K562 (cell line): ENCODE results near the gene CD151. TPM values are rescaled to one million over a fixed set of nuclear protein-coding genes. Genes with fewer than 3 reads are reported as not detected.

Experiments used
- ATAC-seq: fragments of 200-7000 bp; cut with Tn5 transposase; 3 replicates; pipeline ENCODE4 v1.9.1; 2020; ENCODE audit warnings: moderate library complexity
- BruUV-seq: library from RNA; stranded (reverse); fragments of 400-500 nt; replicated peaks from 2 replicates; lab custom pipeline; 2021; lab: Mats Ljungman, UMichigan
- CTCF ChIA-PET: fragments of 300-600 bp; formaldehyde crosslinking; extraction: SDS; loops from one replicate; lab custom pipeline; 2021; ENCODE audit warnings: low intra/inter-chr PET ratio; lab: Yijun Ruan, JAX
- POLR2A ChIA-PET: fragments of 300-600, 350-650 bp; sonication (Branson Sonifier 250); formaldehyde crosslinking; extraction: SDS; loops from one replicate; lab custom pipeline; 2021; ENCODE audit warnings: antibody characterized with exemption, inconsistent platforms; lab: Yijun Ruan, JAX
- DNase-seq, 4 experiments: peaks; one replicate each; pipeline versions ENCODE4 v3.0.0 to v3.0.0-alpha.2; 2011 to 2018; ENCODE audit warnings: low spot score in 3 of 4, mixed read lengths in 3 of 4; ENCODE audit errors: extremely low read depth in 1 of 4
- FAIRE-seq: peaks from 2 replicates; lab custom pipeline; 2011; peaks lifted over from hg19 to GRCh38; lab: Jason Lieb, UNC
- H2AFZ ChIP-seq: 2 replicates; pipeline ENCODE4 v1.6.0; 2011; ENCODE audit warnings: low read depth, low read length, control low read depth, inconsistent platforms
- H3K27ac ChIP-seq: fragments of 200-600 bp; 3 replicates; pipeline ENCODE4 v1.8.0; 2011; ENCODE audit warnings: low read depth, mild to moderate bottlenecking, control low read depth, inconsistent platforms, low read length, moderate library complexity, mixed read lengths; ENCODE audit errors: extremely low read depth
- H3K27me3 ChIP-seq, 2 experiments: fragments of 300-600 bp in 1 of 2; 2 replicates in 1 of 2; 3 replicates in 1 of 2; pipeline versions ENCODE4 v1.6.0 to v1.8.0; 2011; ENCODE audit warnings: inconsistent platforms in 2 of 2, low read length in 2 of 2, mild to moderate bottlenecking in 1 of 2, mixed read lengths in 1 of 2, moderate library complexity in 1 of 2; ENCODE audit not compliant: control insufficient read depth in 2 of 2, insufficient read depth in 2 of 2
- H3K36me3 ChIP-seq: fragments of 300-600 bp; 3 replicates; pipeline ENCODE4 v1.8.0; 2011; ENCODE audit warnings: mild to moderate bottlenecking, low read length, inconsistent platforms; ENCODE audit not compliant: control insufficient read depth, insufficient read depth
- H3K4me1 ChIP-seq, 2 experiments: fragments of 200-600 bp in 1 of 2; replicated peaks in 1 of 2; 2 replicates in 1 of 2; 3 replicates in 1 of 2; pipeline versions ENCODE4 v1.5.1 to v1.8.0; 2011; ENCODE audit warnings: inconsistent platforms in 2 of 2, low read length in 2 of 2, mild to moderate bottlenecking in 1 of 2, mixed read lengths in 1 of 2, moderate library complexity in 1 of 2; ENCODE audit not compliant: control insufficient read depth in 2 of 2, insufficient read depth in 2 of 2
- H3K4me2 ChIP-seq: 2 replicates; pipeline ENCODE4 v1.6.1; 2011; ENCODE audit warnings: low read length, control low read depth, inconsistent platforms, mixed read lengths; ENCODE audit not compliant: insufficient read depth
- H3K4me3 ChIP-seq: fragments of 200-600 bp; sonication (generic), shearing (Covaris generic); 2 replicates; pipeline ENCODE4 v1.5.1; 2016; ENCODE audit warnings: control low read depth, inconsistent platforms
- H3K79me2 ChIP-seq: fragments of 200-600 bp; 3 replicates; pipeline ENCODE4 v1.8.0; 2011; ENCODE audit warnings: low read length, inconsistent platforms; ENCODE audit not compliant: control insufficient read depth, insufficient read depth
- H3K9ac ChIP-seq, 2 experiments: 2 replicates each; pipeline versions ENCODE4 v1.6.0 to v1.6.1; 2011; ENCODE audit warnings: low read depth in 2 of 2, low read length in 2 of 2, control low read depth in 1 of 2, inconsistent platforms in 1 of 2, mild to moderate bottlenecking in 1 of 2, mixed read lengths in 1 of 2; ENCODE audit not compliant: insufficient read depth in 1 of 2
- H3K9me1 ChIP-seq: one replicate; pipeline ENCODE4 v1.6.0; 2011; ENCODE audit warnings: inconsistent platforms, mild to moderate bottlenecking, low read length, moderate library complexity; ENCODE audit not compliant: control insufficient read depth, insufficient read depth
- H3K9me3 ChIP-seq: replicated peaks from 2 replicates; pipeline ENCODE4 v1.5.1; 2011; ENCODE audit warnings: low read depth, low read length, inconsistent platforms; ENCODE audit not compliant: control insufficient read depth, insufficient read depth
- H4K20me1 ChIP-seq: replicated peaks from 2 replicates; pipeline ENCODE4 v1.6.1; 2011; ENCODE audit warnings: low read length, inconsistent platforms, mixed read lengths; ENCODE audit not compliant: control insufficient read depth, insufficient read depth
- CBX2 ChIP-seq: fragments of 200-600 bp; sonication (generic); IDR thresholded peaks from one replicate; pipeline ENCODE4 v1.6.1; 2012; ENCODE audit warnings: mild to moderate bottlenecking, low read length, inconsistent platforms; ENCODE audit not compliant: insufficient read depth, poor library complexity, severe bottlenecking
- GATA2 ChIP-seq: sonication (generic); formaldehyde crosslinking; IDR thresholded peaks from 2 replicates; pipeline ENCODE4 v1.4.0; 2020; ENCODE audit warnings: mild to moderate bottlenecking, missing genetic modification reagents
- NCOA1 ChIP-seq: fragments of 450-650 bp; IDR thresholded peaks from 2 replicates; pipeline ENCODE4 v1.6.1; 2016; ENCODE audit warnings: low read depth
- NFE2L1 ChIP-seq: fragments of 450-650 bp; IDR thresholded peaks from 2 replicates; pipeline ENCODE4 v1.6.1; 2016; ENCODE audit warnings: missing genetic modification characterization, low read depth, mild to moderate bottlenecking, missing compliant biosample characterization, moderate library complexity, borderline replicate concordance
- POLR2G ChIP-seq: fragments of 200-400 bp; formaldehyde crosslinking; IDR thresholded peaks from 2 replicates; pipeline ENCODE4 v1.6.1; 2017; ENCODE audit warnings: low read depth, mild to moderate bottlenecking, antibody characterized with exemption, low read length, moderate library complexity
- RBFOX2 ChIP-seq: fragments of 200-400 bp; formaldehyde crosslinking; IDR thresholded peaks from 2 replicates; pipeline ENCODE4 v1.6.1; 2017; ENCODE audit warnings: low read depth, mild to moderate bottlenecking, low read length, moderate library complexity
- SUPT5H ChIP-seq: fragments of 450-650 bp; IDR thresholded peaks from 2 replicates; pipeline ENCODE4 v1.6.1; 2016
- ZFP30 ChIP-seq: fragments of 250-450 bp; sonication (Bioruptor Pico); IDR thresholded peaks from 2 replicates; pipeline ENCODE4 v1.8.0; 2022; ENCODE audit warnings: moderate library complexity, mild to moderate bottlenecking, inconsistent platforms, borderline replicate concordance
- ZKSCAN8 ChIP-seq: fragments of 200-800 bp; sonication (Bioruptor generic); IDR thresholded peaks from 2 replicates; pipeline ENCODE4 v1.6.1; 2016; ENCODE audit warnings: missing genetic modification characterization, missing compliant biosample characterization
- ZNF609 ChIP-seq: sonication (generic); formaldehyde crosslinking; IDR thresholded peaks from 2 replicates; pipeline ENCODE4 v1.8.1; 2023; ENCODE audit warnings: missing genetic modification reagents, mild to moderate bottlenecking, borderline replicate concordance
- WGBS: fragments of 100-300 bp; shearing (Covaris generic); methylation state at CpG from one replicate; pipeline ENCODE4 v1.1.6; 2016; ENCODE audit warnings: low coverage, mixed read lengths; ENCODE audit not compliant: insufficient coverage; ENCODE audit errors: missing lambda C conversion rate; 5-methylcytosine and 5-hydroxymethylcytosine counted together
- in situ Hi-C: fragments of 300-500 bp; cut with MboI; formaldehyde crosslinking; loops from 4 replicates; pipeline ENCODE4 v1.15.0; 2018; ENCODE audit warnings: inconsistent platforms, mixed read lengths
- intact Hi-C: fragments of 100-400 bp; cut with micrococcal nuclease; formaldehyde crosslinking; loops from 2 replicates; pipeline ENCODE4 v1.14.2; 2022
- polyA plus RNA-seq, 8 experiments: library from polyadenylated mRNA; depleted of rRNA in 4 of 8; stranded (reverse) in 5 of 8; unstranded in 3 of 8; fragments of >200 nt; fragmentation: Nextera tagmentation in 2 of 8; fragmentation: Illumina TruSeq in 1 of 8; extraction: Ambion mirVana in 2 of 8; extraction: Trizol in 1 of 8; gene quantifications; 2 replicates each; pipeline versions ENCODE4 v1.2.1 to v1.2.3, GENCODE V29; 2011 to 2014; ENCODE audit warnings: inconsistent platforms in 1 of 8, missing spikeins in 1 of 8
- total RNA-seq, 7 experiments: library from RNA; depleted of rRNA in 6 of 7; stranded (reverse); fragments of >200 nt in 6 of 7; fragmentation: Illumina TruSeq in 2 of 7; extraction: Trizol in 2 of 7; gene quantifications; 2 replicates each; pipeline versions ENCODE4 v1.2.1 to v1.2.3, GENCODE V29; 2011 to 2021; ENCODE audit warnings: low replicate concordance in 1 of 7

The CD151 gene
- total and polyA plus RNA-seq, 9 of the 15 experiments (the other 6 are each of a cell fraction or from before 2014, with no cell fraction given), result 2.3 to 187 (median 140) TPM

DNA sequence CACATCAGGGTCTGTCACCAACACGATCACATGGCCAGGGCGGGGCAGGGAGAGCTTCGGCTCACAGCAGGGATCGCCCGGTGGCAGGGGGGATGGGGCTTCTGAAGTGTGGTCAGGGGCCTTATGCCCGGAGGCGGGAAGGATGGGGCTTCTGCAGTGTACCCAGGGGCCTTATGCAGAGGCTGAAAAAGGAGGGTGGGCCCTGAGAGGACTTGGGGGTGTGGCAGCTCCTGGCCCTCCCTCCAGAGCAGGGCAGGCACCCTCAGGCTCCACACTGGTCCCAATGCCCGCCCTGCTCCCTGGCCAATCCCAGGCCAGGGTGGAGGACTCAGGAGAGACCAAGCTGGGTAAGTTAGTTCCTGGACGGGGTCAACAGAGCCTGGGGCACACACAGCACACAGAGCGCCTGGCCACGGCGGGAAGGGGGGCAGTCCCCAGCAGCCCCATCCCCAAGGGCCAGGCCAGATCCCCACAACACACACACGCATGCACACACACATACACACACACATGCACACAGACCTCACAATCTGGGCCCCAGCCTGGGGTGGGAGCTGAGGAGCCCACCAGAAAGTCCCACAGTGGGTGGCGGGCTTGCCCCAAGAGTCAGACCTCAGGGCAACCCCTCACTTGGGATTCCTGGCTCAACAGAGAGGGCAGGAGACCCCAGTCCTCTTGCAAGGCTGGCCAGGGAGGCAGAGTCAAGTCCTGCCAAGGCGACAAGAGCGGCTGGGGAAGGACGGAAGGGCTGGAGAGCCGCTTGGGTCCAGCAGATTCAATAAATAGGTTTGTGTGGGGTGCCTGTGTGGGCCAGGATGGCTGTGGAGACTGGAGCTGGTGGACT is 41.8 kb upstream of the CD151 start:
- no peak overlapping the region for H2AFZ ChIP-seq
- no peak overlapping the region for H3K4me3 ChIP-seq
- peak overlapping the region in 1 of 2 experiments; percentile 58; a peak in 2 of 4 replicates for H3K9ac ChIP-seq
- no peak overlapping the region for H3K27ac ChIP-seq
- TF ChIP-seq RBFOX2, result peak; percentile 30
- no peak for TF ChIP-seq GATA2
- 0 out of 2 replicates have a peak, but pooled peaks have one; percentile 45 for TF ChIP-seq SUPT5H
- TF ChIP-seq ZFP30 (CRISPR knock-in tag), result no peak
- no peak for TF ChIP-seq ZKSCAN8
- TF ChIP-seq POLR2G, result peak; percentile 69
- TF ChIP-seq ZNF609 (CRISPR knock-in tag), result no peak
- TF ChIP-seq NCOA1, result no peak
- no peak for TF ChIP-seq NFE2L1
- no peak for TF ChIP-seq CBX2
- ChIA-PET POLR2A (interaction anchor here (0.7 to 0.9 kb wide), 2 partner anchors 22 to 33 kb away, joined by 3 to 4 read pairs; no protein-coding TSS in a partner anchor), CTCF (no interaction called here)
- FAIRE-seq (no peak), ATAC-seq (peak; percentile 19; the same call in 2 of the 3 replicates), DNase-seq (no peak)
- H3K4me1 ChIP-seq, result peaks cover 0 to 89% of the 10 kb centered on the region in 2 experiments; a peak in 3 of 5 replicates
- H3K9me3 ChIP-seq, result no peaks in the 10 kb centered on the region
- H3K4me2 ChIP-seq, result no peak overlapping the region
- WGBS, result 56% methylated on average over 12 of the region's 18 CpGs
- peaks cover 31% of the 10 kb centered on the region; the same call in 1 of the 3 replicates for H3K36me3 ChIP-seq
- peaks cover 3% of the 10 kb centered on the region for H3K9me1 ChIP-seq
- H3K27me3 ChIP-seq, result no peaks in the 10 kb centered on the region
- intact Hi-C loops (loop anchor here (10.0 kb wide), 1 partner anchor 226 kb away; the partner anchor contains the start of genes LMNTD2 and RASSF7), in situ Hi-C loops (no loop called here)
- TSS peak; percentile 35 for BruUV-seq
- H3K79me2 ChIP-seq, result peaks cover 9% of the 10 kb centered on the region
- no peaks in the 10 kb centered on the region for H4K20me1 ChIP-seq
